ENCODE results near the gene ST3GAL5. TPM values are rescaled to one million over a fixed set of nuclear protein-coding genes. Genes with fewer than 3 reads are reported as not detected.

Gene ST3GAL5
- total RNA-seq, 1 donor from 2014 or later = 20.0 TPM

GRCh38 chr2:85878719-85879370 is 9.9 kb downstream of the ST3GAL5 start:
- Mint-ChIP-seq H3K27me3 (ENCODE audit: low read depth) (no peaks in the 10 kb centered on the region), H3K4me3 (ENCODE audit: unreplicated experiment) (no peak overlapping the region), H3K27ac (ENCODE audit: unreplicated experiment) (peak overlapping the region; percentile 20), H3K4me1 (ENCODE audit: low read depth) (peaks cover 41% of the 10 kb centered on the region), H3K9me3 (ENCODE audit: low read depth) (no peaks in the 10 kb centered on the region), H3K36me3 (ENCODE audit: low read depth) (peaks cover 1% of the 10 kb centered on the region)
- DNase-seq (ENCODE audit: low spot score) = no peak
- TF ChIP-seq, protein P1, sequence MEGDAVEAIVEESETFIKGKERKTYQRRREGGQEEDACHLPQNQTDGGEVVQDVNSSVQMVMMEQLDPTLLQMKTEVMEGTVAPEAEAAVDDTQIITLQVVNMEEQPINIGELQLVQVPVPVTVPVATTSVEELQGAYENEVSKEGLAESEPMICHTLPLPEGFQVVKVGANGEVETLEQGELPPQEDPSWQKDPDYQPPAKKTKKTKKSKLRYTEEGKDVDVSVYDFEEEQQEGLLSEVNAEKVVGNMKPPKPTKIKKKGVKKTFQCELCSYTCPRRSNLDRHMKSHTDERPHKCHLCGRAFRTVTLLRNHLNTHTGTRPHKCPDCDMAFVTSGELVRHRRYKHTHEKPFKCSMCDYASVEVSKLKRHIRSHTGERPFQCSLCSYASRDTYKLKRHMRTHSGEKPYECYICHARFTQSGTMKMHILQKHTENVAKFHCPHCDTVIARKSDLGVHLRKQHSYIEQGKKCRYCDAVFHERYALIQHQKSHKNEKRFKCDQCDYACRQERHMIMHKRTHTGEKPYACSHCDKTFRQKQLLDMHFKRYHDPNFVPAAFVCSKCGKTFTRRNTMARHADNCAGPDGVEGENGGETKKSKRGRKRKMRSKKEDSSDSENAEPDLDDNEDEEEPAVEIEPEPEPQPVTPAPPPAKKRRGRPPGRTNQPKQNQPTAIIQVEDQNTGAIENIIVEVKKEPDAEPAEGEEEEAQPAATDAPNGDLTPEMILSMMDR (IDR thresholded peaks at IDR 0.05) = no peak

- TF ChIP-seq, protein P1 (IDR thresholded peaks at IDR 0.05) = no peak
- no peaks in the 10 kb centered on the region for H3K9me3 Mint-ChIP-seq (ENCODE audit: low read depth)
- no peak overlapping the region for H3K4me3 Mint-ChIP-seq (ENCODE audit: unreplicated experiment)
- DNase-seq (ENCODE audit: low spot score) = no peak
- peaks cover 4% of the 10 kb centered on the region for H3K36me3 Mint-ChIP-seq (ENCODE audit: low read depth)
- H3K27ac Mint-ChIP-seq (ENCODE audit: unreplicated experiment) = no peak overlapping the region
- H3K4me1 Mint-ChIP-seq (ENCODE audit: low read depth) = peaks cover 40% of the 10 kb centered on the region
- H3K27me3 Mint-ChIP-seq (ENCODE audit: low read depth) = no peaks in the 10 kb centered on the region
These were observed 13.3 kb downstream of the ST3GAL5 start for GRCh38 chr2:85875350-85876050.

DNA sequence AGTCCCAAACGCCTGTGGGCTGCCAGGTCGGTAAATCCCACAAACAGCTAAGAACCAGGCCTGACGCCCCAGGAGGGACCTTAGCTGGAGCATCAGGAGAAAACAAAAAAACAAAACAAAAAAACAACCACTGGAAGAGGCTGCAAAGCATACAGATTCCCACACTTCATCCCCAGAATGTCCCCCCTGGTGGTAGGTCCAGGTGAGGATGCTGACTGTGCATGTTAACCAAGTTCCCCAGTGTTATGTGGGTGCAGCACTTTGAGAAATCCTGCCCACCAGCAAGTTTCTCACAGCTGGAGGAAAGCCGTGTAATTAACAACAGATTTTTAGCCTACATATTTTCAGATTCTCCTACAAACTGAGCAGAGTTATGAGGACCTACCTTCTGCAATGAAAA is 15.1 kb downstream of the ST3GAL5 start:
- TF ChIP-seq, protein P1 (IDR thresholded peaks at IDR 0.05) = peak; percentile 45
- no peaks in the 10 kb centered on the region for H3K9me3 Mint-ChIP-seq (ENCODE audit: low read depth)
- H3K27me3 Mint-ChIP-seq (ENCODE audit: low read depth) = no peaks in the 10 kb centered on the region
- H3K4me1 Mint-ChIP-seq (ENCODE audit: low read depth) = peaks cover 44% of the 10 kb centered on the region
- H3K36me3 Mint-ChIP-seq (ENCODE audit: low read depth) = peaks cover 4% of the 10 kb centered on the region
- no peak overlapping the region for H3K4me3 Mint-ChIP-seq (ENCODE audit: unreplicated experiment)
- no peak for DNase-seq (ENCODE audit: low spot score)
- no peak overlapping the region for H3K27ac Mint-ChIP-seq (ENCODE audit: unreplicated experiment)

DNA sequence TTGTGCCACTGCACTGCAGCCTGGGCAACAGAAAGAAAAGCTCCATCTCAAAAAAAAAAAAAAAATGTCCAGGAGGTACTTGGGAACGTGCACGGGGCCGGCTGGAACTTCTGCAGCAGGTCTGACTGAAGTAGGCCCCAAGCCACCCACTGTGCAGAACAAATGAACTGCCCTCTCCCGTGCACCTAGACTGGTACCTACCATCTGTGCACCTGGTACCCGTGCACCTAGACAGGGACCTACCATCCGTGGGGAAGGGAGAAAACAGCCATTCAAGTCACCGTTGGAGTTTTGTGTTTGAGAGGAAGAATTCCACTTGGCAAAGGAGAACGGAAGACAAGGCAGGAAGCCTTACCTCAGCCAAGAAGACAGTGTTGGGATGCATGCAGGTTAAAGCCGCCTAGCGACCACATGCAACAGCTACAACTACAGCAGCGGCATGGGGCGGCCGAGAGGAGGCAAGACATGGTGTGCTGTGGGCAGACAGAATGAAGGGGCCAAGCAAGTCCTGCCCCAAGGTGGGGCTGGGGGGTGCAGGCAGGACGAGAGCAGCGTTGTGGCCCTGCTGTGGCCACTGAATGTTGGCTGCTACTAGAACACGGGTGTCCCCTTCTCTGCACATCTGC is 16.1 kb downstream of the ST3GAL5 start:
- TF ChIP-seq, protein P1 (IDR thresholded peaks at IDR 0.05) = no peak
- DNase-seq (ENCODE audit: low spot score) = no peak
- no peaks in the 10 kb centered on the region for H3K27me3 Mint-ChIP-seq (ENCODE audit: low read depth)
- H3K4me1 Mint-ChIP-seq (ENCODE audit: low read depth) = peaks cover 35% of the 10 kb centered on the region
- H3K9me3 Mint-ChIP-seq (ENCODE audit: low read depth) = no peaks in the 10 kb centered on the region
- no peak overlapping the region for H3K4me3 Mint-ChIP-seq (ENCODE audit: unreplicated experiment)
- H3K36me3 Mint-ChIP-seq (ENCODE audit: low read depth) = peaks cover 4% of the 10 kb centered on the region
- no peak overlapping the region for H3K27ac Mint-ChIP-seq (ENCODE audit: unreplicated experiment)

- TF ChIP-seq, protein P1 (IDR thresholded peaks at IDR 0.05) = no peak
- Mint-ChIP-seq H3K9me3 (ENCODE audit: low read depth) (no peaks in the 10 kb centered on the region), H3K27me3 (ENCODE audit: low read depth) (no peaks in the 10 kb centered on the region), H3K27ac (ENCODE audit: unreplicated experiment) (peak overlapping the region; percentile 32), H3K4me1 (ENCODE audit: low read depth) (peaks cover 33% of the 10 kb centered on the region), H3K36me3 (ENCODE audit: low read depth) (peaks cover 4% of the 10 kb centered on the region), H3K4me3 (ENCODE audit: unreplicated experiment) (no peak overlapping the region)
- DNase-seq (ENCODE audit: low spot score) = no peak
These were observed 17.2 kb downstream of the ST3GAL5 start for GRCh38 chr2:85871494-85872164.

Data from chondrocyte (in vitro differentiated cells).